Measurements from ENCODE around the gene ZAR1L. TPM values are rescaled to one million over a fixed set of nuclear protein-coding genes. Genes with fewer than 3 reads are reported as not detected.

ZAR1L gene
- total and polyA plus RNA-seq, 2 of the 4 experiments (the other 2 are of a cell fraction), result not detected

DNA sequence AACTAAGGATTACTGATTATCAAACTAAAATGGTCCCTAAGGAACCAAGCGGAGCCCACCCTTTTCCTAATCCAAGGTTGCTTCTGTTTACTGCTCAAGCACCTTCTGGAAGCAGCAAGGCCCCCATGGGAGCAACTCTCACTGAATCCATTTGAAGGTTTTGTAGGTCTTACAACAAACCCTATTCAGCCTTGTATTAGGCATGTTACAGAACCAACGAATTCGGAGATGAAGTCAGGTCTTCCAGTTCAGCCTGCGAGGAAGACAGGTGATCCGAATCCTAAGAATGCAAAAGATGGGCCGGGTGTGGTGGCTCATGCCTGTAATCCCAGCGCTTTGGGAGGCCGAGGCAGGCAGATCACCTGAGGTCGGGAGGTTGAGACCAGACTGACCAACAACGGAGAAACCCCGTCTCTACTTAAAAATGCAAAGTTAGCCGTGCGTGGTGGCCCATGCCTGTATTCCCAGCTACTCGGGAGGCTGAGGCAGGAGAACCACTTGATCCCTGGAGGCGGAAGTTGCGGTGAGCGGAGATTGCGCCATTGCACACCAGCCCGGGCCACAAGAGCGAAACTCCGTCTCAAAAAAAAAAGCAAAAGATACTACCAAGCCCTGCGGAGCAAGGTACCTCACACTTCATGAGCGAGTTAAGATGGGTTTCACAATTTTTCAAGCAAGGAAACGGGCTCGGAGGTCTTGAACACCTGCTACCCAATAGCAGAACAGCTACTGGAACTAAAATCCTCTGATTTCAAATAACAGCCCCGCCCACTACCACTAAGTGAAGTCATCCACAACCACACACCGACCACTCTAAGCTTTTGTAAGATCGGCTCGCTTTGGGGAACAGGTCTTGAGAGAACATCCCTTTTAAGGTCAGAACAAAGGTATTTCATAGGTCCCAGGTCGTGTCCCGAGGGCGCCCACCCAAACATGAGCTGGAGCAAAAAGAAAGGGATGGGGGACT lies 609 bp downstream of the ZAR1L start:
- peak overlapping the region; percentile 99 for H2AK9ac ChIP-seq (replicated peaks; ENCODE audit: low read depth, low read length, poor library complexity)
- H2AFZ ChIP-seq (replicated peaks; ENCODE audit: low read length, poor library complexity), result peak overlapping the region; percentile 99
- intact Hi-C loops (cut with micrococcal nuclease), result loop anchor here (5.0 kb wide), 3 partner anchors 52 to 282 kb away; partner anchors contain the start of genes FRY and N4BP2L2
- no peaks in the 10 kb centered on the region for H3K27me3 ChIP-seq (ENCODE audit: control insufficient read depth, insufficient read depth, low read length)
- CTCF ChIA-PET, result interaction anchor here (0.6 to 1.0 kb wide), 2 partner anchors 148 to 405 kb away, joined by 3 to 6 read pairs; no protein-coding TSS in a partner anchor
- ATAC-seq (ENCODE audit: low read depth) (no peak), DNase-seq (peak; percentile 44)
- H2AK5ac ChIP-seq (ENCODE audit: low read depth, low read length), result peak overlapping the region; percentile 95
- peak overlapping the region; percentile 82 for H2BK20ac ChIP-seq (ENCODE audit: low read depth, low read length)
- POLR2A ChIA-PET (ENCODE audit: unreplicated experiment), result no interaction called here
- H2BK15ac ChIP-seq (ENCODE audit: low read depth, low read length), result peak overlapping the region; percentile 96; the same call in 2 of the 3 replicates
- peak overlapping the region; percentile 98 for H3K4ac ChIP-seq (ENCODE audit: low read depth, low read length)
- H3K27ac ChIP-seq (ENCODE audit: insufficient read depth, low read length), result peak overlapping the region; percentile 89
- H3K4me2 ChIP-seq (ENCODE audit: low read depth, low read length), result peak overlapping the region; percentile 80
- peak overlapping the region; percentile 70 for H3K9ac ChIP-seq (ENCODE audit: low read depth, low read length)
- peaks cover 0 to 23% of the 10 kb centered on the region in 2 experiments; a peak in 2 of 4 replicates for H3K79me1 ChIP-seq (ENCODE audit: low read depth in 1 of 2, low read length in 2 of 2)
- peak overlapping the region; percentile 96 for H4K5ac ChIP-seq (ENCODE audit: low read depth, low read length)
- no peaks in the 10 kb centered on the region for H3K9me3 ChIP-seq (ENCODE audit: control insufficient read depth, insufficient read depth, low read length)
- H2BK120ac ChIP-seq (ENCODE audit: low read depth, low read length), result peak overlapping the region; percentile 86
- dilution Hi-C loops (cut with HindIII; ENCODE audit: low sequenced_read_pairs, unreplicated experiment), result no loop called here
- peak overlapping the region; percentile 64 for H3K4me3 ChIP-seq (ENCODE audit: insufficient read depth, low read depth, low read length)
- H4K91ac ChIP-seq (ENCODE audit: insufficient read depth, low read depth, low read length), result peak overlapping the region; percentile 97
- TF ChIP-seq MAZ (IDR thresholded peaks at IDR 0.05; ENCODE audit: borderline replicate concordance, low read depth, low read length), result no peak
- no peak for TF ChIP-seq MAFK (IDR thresholded peaks at IDR 0.05; ENCODE audit: low read depth, low read length)
- TF ChIP-seq, protein P1, sequence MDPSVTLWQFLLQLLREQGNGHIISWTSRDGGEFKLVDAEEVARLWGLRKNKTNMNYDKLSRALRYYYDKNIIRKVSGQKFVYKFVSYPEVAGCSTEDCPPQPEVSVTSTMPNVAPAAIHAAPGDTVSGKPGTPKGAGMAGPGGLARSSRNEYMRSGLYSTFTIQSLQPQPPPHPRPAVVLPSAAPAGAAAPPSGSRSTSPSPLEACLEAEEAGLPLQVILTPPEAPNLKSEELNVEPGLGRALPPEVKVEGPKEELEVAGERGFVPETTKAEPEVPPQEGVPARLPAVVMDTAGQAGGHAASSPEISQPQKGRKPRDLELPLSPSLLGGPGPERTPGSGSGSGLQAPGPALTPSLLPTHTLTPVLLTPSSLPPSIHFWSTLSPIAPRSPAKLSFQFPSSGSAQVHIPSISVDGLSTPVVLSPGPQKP (IDR thresholded peaks at IDR 0.05; ENCODE audit: borderline replicate concordance, low read depth, low read length), result no peak
- no peak for TF ChIP-seq SMC3 (IDR thresholded peaks at IDR 0.05; ENCODE audit: low read depth, low read length)
- H3K36me3 ChIP-seq (ENCODE audit: control insufficient read depth, insufficient read depth, low read length), result no peaks in the 10 kb centered on the region
- 90% methylated on average over 16 of the region's 32 CpGs; no CpG with 5 or more reads in 1 of the 2 experiments for WGBS, 2 experiments (ENCODE audit: extremely low coverage in 2 of 2, insufficient read length in 1 of 2)
- H3K9me1 ChIP-seq (ENCODE audit: insufficient read depth, low read length), result 0 out of 2 replicates have a peak, but pooled peaks cover 2% of the 10 kb centered on the region
- peaks cover 6% of the 10 kb centered on the region for H3K4me1 ChIP-seq (ENCODE audit: control insufficient read depth, insufficient read depth, low read length)
- H4K20me1 ChIP-seq (ENCODE audit: insufficient read depth, low read length), result no peaks in the 10 kb centered on the region
- peak overlapping the region; percentile 62 for H3K18ac ChIP-seq (ENCODE audit: low read depth, low read length)
- H3K14ac ChIP-seq (replicated peaks; ENCODE audit: low read depth, low read length), result peak overlapping the region; percentile 100
- H2BK5ac ChIP-seq (ENCODE audit: low read depth, low read length, poor library complexity, severe bottlenecking), result peak overlapping the region; percentile 93
- peak overlapping the region; percentile 83 for H3K56ac ChIP-seq (ENCODE audit: extremely low read depth, insufficient read depth, low read length)
- peak overlapping the region; percentile 98 for H3K23ac ChIP-seq (ENCODE audit: low read depth, low read length)
- peak overlapping the region; percentile 100 for H4K8ac ChIP-seq (ENCODE audit: low read depth in 2 of 2, low read length in 2 of 2)
- BruUV-seq (replicated peaks), result no TSS peak
- in situ Hi-C loops (cut with MboI; ENCODE audit: low sequenced_read_pairs), result loop anchor here (5.0 kb wide), 2 partner anchors 292 to 402 kb away; no protein-coding TSS in a partner anchor
